ENCODE data around the gene SLC66A1. TPM values are rescaled to one million over a fixed set of nuclear protein-coding genes. Genes with fewer than 3 reads are reported as not detected.
A peak's percentile ranks its signal among the peaks of the same experiment; 100 is the strongest.

The SLC66A1 gene
- total RNA-seq, 1 donor from 2014 or later: 22.6 TPM

DNA sequence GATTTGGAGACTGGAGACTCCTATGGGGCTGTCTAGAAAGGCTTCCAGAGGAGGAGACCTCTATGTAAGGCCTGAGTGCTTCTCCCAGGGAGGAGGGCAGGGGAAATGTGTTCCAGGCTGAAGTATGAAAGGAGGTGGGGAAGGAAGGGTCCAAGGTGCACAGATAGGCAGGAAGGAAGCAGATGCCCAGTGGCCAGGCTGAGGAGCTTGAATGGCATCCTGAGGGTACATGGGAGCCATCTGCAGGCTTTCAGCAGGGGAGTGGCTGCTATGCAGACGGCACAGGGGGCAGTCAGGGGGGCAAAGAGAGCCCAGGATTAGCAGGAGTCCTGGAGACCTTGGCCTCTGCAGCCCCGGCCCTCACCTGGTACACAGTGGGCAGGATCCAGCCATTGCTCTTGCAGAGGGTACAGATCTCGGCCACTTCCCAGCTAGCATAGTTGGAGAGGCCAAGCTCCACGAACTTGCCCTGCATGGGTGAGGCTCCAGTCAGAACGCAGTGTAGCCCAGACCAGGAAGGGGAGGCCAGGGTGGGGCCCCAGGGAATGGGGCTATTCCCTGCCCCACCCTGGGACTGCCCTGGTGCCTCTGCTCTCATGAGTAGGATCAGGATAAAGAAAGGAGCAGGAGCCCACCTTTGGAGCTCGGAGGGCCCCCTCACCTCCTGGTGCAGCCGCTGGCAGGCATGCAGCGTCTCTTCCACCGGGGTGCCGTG lies 4.2 kb upstream of the SLC66A1 start:
- H3K9me3 Mint-ChIP-seq (ENCODE audit: unreplicated experiment): no peaks in the 10 kb centered on the region
- peaks cover 9% of the 10 kb centered on the region for H3K4me1 Mint-ChIP-seq (ENCODE audit: unreplicated experiment)
- peaks cover 44% of the 10 kb centered on the region for H3K36me3 Mint-ChIP-seq (ENCODE audit: low read depth, unreplicated experiment)
- H3K4me3 Mint-ChIP-seq (ENCODE audit: unreplicated experiment): peak overlapping the region; percentile 52
- H3K27me3 Mint-ChIP-seq (ENCODE audit: unreplicated experiment): peaks cover 12% of the 10 kb centered on the region
- DNase-seq (ENCODE audit: low spot score): no peak
- TF ChIP-seq, protein P1, sequence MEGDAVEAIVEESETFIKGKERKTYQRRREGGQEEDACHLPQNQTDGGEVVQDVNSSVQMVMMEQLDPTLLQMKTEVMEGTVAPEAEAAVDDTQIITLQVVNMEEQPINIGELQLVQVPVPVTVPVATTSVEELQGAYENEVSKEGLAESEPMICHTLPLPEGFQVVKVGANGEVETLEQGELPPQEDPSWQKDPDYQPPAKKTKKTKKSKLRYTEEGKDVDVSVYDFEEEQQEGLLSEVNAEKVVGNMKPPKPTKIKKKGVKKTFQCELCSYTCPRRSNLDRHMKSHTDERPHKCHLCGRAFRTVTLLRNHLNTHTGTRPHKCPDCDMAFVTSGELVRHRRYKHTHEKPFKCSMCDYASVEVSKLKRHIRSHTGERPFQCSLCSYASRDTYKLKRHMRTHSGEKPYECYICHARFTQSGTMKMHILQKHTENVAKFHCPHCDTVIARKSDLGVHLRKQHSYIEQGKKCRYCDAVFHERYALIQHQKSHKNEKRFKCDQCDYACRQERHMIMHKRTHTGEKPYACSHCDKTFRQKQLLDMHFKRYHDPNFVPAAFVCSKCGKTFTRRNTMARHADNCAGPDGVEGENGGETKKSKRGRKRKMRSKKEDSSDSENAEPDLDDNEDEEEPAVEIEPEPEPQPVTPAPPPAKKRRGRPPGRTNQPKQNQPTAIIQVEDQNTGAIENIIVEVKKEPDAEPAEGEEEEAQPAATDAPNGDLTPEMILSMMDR (IDR thresholded peaks at IDR 0.05; ENCODE audit: unreplicated experiment): no peak
- no peak overlapping the region for H3K27ac Mint-ChIP-seq (ENCODE audit: unreplicated experiment)

DNA sequence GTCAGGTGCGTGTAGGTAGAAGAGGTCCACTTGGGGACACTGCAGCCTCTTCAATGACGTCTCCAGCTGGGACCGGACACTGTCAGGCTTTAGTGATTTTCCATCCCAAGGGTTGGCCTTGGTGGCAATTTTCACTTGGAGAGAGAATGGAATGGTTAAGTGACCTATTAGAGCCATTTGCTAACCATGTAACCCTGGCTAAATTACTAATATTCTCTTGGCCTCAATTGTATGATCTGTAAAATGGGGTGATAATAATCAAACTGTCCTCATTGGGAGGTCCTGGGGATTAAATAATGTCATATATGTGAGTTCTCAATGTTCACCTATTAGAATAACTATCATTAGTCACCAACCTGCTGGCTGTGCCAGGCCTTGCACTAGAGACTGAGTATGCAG lies 3.6 kb upstream of the SLC66A1 start:
- peaks cover 15% of the 10 kb centered on the region for H3K4me1 Mint-ChIP-seq (ENCODE audit: unreplicated experiment)
- TF ChIP-seq, protein P1 (IDR thresholded peaks at IDR 0.05; ENCODE audit: unreplicated experiment): no peak

DNA sequence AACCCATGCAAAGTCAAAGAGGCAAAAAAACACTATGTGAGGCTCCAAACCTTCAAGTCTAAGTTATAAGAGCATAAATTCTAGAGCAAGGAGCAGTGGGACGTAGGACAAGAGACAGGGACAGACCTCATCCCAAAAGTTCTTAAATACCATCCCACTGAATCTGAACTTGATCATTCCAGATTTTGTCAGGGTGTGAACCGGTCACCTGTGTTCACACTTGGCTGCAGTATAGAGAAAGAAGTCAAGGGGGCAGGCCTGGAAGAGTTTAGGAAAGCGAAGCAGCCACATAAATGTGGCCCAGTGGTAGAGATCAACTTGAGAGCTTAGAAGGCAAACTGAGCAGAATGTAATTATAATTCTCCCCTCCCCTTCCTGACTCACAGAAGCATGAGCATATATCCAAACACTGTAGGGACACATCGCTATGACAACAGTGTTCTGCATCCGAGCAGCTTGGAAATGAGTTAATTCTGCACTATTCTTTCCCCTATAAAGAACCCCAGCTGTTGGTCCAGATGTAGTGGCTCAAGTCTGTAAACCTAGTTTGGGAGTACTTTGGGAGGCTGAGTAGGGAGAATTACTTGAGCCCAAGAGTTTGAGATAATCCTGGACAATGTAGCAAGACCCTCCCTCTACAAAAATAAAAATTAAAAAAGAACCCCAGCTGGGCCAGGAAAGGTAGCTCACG lies 2.9 kb upstream of the SLC66A1 start:
- peaks cover 16% of the 10 kb centered on the region for H3K4me1 Mint-ChIP-seq (ENCODE audit: unreplicated experiment)
- H3K27me3 Mint-ChIP-seq (ENCODE audit: unreplicated experiment): peaks cover 15% of the 10 kb centered on the region
- no peaks in the 10 kb centered on the region for H3K9me3 Mint-ChIP-seq (ENCODE audit: unreplicated experiment)
- TF ChIP-seq, protein P1 (IDR thresholded peaks at IDR 0.05; ENCODE audit: unreplicated experiment): no peak
- H3K36me3 Mint-ChIP-seq (ENCODE audit: low read depth, unreplicated experiment): peaks cover 35% of the 10 kb centered on the region
- H3K27ac Mint-ChIP-seq (ENCODE audit: unreplicated experiment): no peak overlapping the region
- peak overlapping the region; percentile 5 for H3K4me3 Mint-ChIP-seq (ENCODE audit: unreplicated experiment)
- no peak for DNase-seq (ENCODE audit: low spot score)

More for the DNA sequence above, 3.6 kb upstream of the SLC66A1 start:
- Mint-ChIP-seq H3K36me3 (ENCODE audit: low read depth, unreplicated experiment) (peaks cover 40% of the 10 kb centered on the region), H3K27ac (ENCODE audit: unreplicated experiment) (no peak overlapping the region), H3K9me3 (ENCODE audit: unreplicated experiment) (no peaks in the 10 kb centered on the region), H3K4me3 (ENCODE audit: unreplicated experiment) (peak overlapping the region; percentile 5), H3K27me3 (ENCODE audit: unreplicated experiment) (peaks cover 15% of the 10 kb centered on the region)
- no peak for DNase-seq (ENCODE audit: low spot score)

DNA sequence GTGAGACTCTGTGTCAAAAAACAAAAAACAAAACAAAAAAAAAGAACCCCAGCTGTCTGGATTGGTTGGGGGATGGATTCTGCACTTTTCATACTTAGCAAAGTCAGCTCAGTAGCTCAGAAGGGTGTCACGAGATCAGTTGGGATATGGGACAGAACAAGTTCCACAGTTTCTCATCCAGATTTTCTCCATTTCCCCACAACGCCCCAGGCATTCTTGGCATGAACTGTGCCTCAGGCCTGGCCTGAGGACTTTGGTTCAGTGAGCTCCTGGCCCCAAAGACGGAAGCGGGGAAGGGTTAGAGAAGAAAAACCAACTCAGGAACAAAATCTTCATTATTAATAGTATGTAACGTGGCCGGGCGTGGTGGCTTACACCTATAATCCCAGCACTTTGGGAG lies 2.1 kb upstream of the SLC66A1 start:
- Mint-ChIP-seq H3K27me3 (ENCODE audit: unreplicated experiment) (peaks cover 15% of the 10 kb centered on the region), H3K9me3 (ENCODE audit: unreplicated experiment) (no peaks in the 10 kb centered on the region), H3K36me3 (ENCODE audit: low read depth, unreplicated experiment) (peaks cover 28% of the 10 kb centered on the region), H3K27ac (ENCODE audit: unreplicated experiment) (no peak overlapping the region), H3K4me1 (ENCODE audit: unreplicated experiment) (peaks cover 16% of the 10 kb centered on the region), H3K4me3 (ENCODE audit: unreplicated experiment) (no peak overlapping the region)
- TF ChIP-seq, protein P1 (IDR thresholded peaks at IDR 0.05; ENCODE audit: unreplicated experiment): no peak
- no peak for DNase-seq (ENCODE audit: low spot score)
